Sigmoid colon (tissue), 4 donors: ENCODE results near the gene SPI1.

ENCODE experiments used
- CTCF ChIP-seq, 4 experiments: fragments of 450-650 bp in 3 of 4; fragments of 200-600 bp in 1 of 4; IDR thresholded peaks; one replicate each; pipeline ENCODE4 v1.5.1; 2016 to 2019; ENCODE audit warnings: antibody characterized with exemption in 4 of 4, mild to moderate bottlenecking in 3 of 4, moderate library complexity in 2 of 4
- EP300 ChIP-seq, 4 donors: sonication (generic); formaldehyde crosslinking; IDR thresholded peaks; one replicate each; pipeline ENCODE4 v1.6.1; 2017; ENCODE audit warnings: antibody characterized with exemption in 4 of 4
- POLR2A ChIP-seq, 2 donors: fragments of 450-650 bp; IDR thresholded peaks; one replicate each; pipeline ENCODE4 v1.6.1; 2016; ENCODE audit warnings: antibody characterized with exemption in 2 of 2, mild to moderate bottlenecking in 2 of 2, moderate library complexity in 2 of 2

DNA sequence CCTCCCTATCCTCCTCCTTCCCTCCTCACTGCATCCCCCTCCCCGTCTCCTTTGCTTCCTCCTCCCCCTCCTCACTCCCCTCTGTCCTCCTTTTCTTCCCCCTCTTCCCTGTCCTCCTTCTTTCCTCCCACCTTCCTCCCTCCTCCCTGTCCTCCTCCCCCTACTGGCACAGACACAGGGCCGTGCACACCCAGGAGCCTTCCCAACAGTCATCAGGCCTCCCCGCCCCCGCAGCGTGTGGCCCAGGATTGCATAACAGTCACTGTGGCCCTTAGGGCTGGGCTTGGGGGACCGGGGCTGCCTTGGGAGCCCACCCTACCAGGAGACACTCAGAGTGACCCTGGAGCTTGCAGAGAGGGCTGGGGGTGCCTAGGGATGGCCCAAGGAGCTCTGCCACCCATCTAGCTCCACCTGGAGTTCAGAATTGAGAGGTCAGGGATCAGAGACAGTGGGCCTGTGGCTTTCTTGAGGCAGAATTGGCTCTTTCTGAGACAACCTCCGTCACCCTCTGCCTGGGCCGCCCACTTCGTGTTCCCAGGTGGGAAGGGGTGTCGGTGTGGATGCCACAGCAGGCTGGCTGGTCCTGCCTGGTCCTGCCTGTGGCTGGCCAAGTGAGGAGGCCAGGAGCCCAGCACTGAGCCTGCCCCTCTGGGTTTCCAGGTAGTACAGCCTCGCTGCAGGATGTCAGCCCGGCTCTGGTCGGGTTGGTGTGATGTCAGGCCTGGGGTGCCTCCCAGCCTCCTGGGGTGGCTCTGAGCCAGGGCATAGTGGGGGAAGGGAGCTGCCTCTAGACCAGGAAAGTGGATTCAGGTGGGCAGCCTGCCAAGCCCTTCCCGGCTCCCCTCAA is 1.6 kb downstream of the SPI1 start:
- no peak for TF ChIP-seq CTCF (IDR thresholded peaks at IDR 0.05)
- no peak for TF ChIP-seq POLR2A (IDR thresholded peaks at IDR 0.05)
- no peak for TF ChIP-seq EP300 (IDR thresholded peaks at IDR 0.05)
